Measurements from ENCODE around the gene DHX36. TPM values are rescaled to one million over a fixed set of nuclear protein-coding genes. Genes with fewer than 3 reads are reported as not detected.

The DHX36 gene
- total and polyA plus RNA-seq, 9 donors = 23.7 to 89.5 (median 57.0) TPM

GRCh38 chr3:154338570-154338969 is 14.3 kb upstream of the DHX36 start:
- DNase-seq = no peak
- Histone ChIP-seq H3K4me3 (no peak overlapping the region), H3K9me3 (no peaks in the 10 kb centered on the region), H3K27me3 (no peaks in the 10 kb centered on the region), H3K4me1 (ENCODE audit: insufficient read depth) (no peaks in the 10 kb centered on the region), H3K27ac (no peak overlapping the region), H3K36me3 (no peaks in the 10 kb centered on the region)
- TF ChIP-seq EP300 (IDR thresholded peaks at IDR 0.05) (no peak), POLR2A (IDR thresholded peaks at IDR 0.05) (no peak), CTCF (IDR thresholded peaks at IDR 0.05) (no peak)
- intact Hi-C loops (cut with DNase I) = loop anchor here in 1 of 4 donors (10.0 kb wide), 1 partner anchor 986 kb away; no protein-coding TSS in a partner anchor
- 48 to 61% (median 52%) methylated on average over 4 of the region's 4 CpGs for WGBS, 3 donors

GRCh38 chr3:154338008-154338407 is 13.7 kb upstream of the DHX36 start:
- intact Hi-C loops (cut with DNase I) = loop anchor here in 1 of 4 donors (10.0 kb wide), 1 partner anchor 987 kb away; no protein-coding TSS in a partner anchor
- Histone ChIP-seq H3K9me3 (no peaks in the 10 kb centered on the region), H3K27ac (no peak overlapping the region), H3K4me3 (no peak overlapping the region), H3K36me3 (no peaks in the 10 kb centered on the region), H3K27me3 (no peaks in the 10 kb centered on the region), H3K4me1 (ENCODE audit: insufficient read depth) (no peaks in the 10 kb centered on the region)
- WGBS, 3 donors = 81 to 87% (median 84%) methylated on average over 6 of the region's 6 CpGs
- TF ChIP-seq CTCF (IDR thresholded peaks at IDR 0.05) = no peak
- TF ChIP-seq POLR2A (IDR thresholded peaks at IDR 0.05) = no peak
- no peak for TF ChIP-seq EP300 (IDR thresholded peaks at IDR 0.05)
- no peak for DNase-seq

GRCh38 chr3:154334973-154335420 is 10.7 kb upstream of the DHX36 start:
- DNase-seq = no peak

GRCh38 chr3:154327871-154328270 is 3.6 kb upstream of the DHX36 start:
- Histone ChIP-seq H3K9me3 (no peaks in the 10 kb centered on the region), H3K27ac (no peak overlapping the region), H3K27me3 (no peaks in the 10 kb centered on the region), H3K36me3 (no peaks in the 10 kb centered on the region), H3K4me1 (ENCODE audit: insufficient read depth) (peaks cover 5% of the 10 kb centered on the region), H3K4me3 (no peak overlapping the region)
- intact Hi-C loops (cut with DNase I) = no loop called here
- DNase-seq = no peak
- TF ChIP-seq POLR2A (IDR thresholded peaks at IDR 0.05) = no peak
- no peak for TF ChIP-seq CTCF (IDR thresholded peaks at IDR 0.05)
- TF ChIP-seq EP300 (IDR thresholded peaks at IDR 0.05) = no peak

More at GRCh38 chr3:154334973-154335420, 10.7 kb upstream of the DHX36 start:
- WGBS, 3 donors = 12 to 16% (median 15%) methylated on average over 3 of the region's 3 CpGs
- TF ChIP-seq EP300 (IDR thresholded peaks at IDR 0.05) (no peak), CTCF (IDR thresholded peaks at IDR 0.05) (peak in 2 of 3 donors; percentile 19 to 27)
- Histone ChIP-seq H3K4me1 (ENCODE audit: insufficient read depth) (no peaks in the 10 kb centered on the region), H3K27me3 (no peaks in the 10 kb centered on the region), H3K9me3 (no peaks in the 10 kb centered on the region), H3K4me3 (no peak overlapping the region), H3K36me3 (no peaks in the 10 kb centered on the region), H3K27ac (no peak overlapping the region)
- intact Hi-C loops (cut with DNase I) = loop anchor here in 1 of 4 donors (10.0 kb wide), 1 partner anchor 990 kb away; no protein-coding TSS in a partner anchor
